Left renal cortex interstitium (tissue), 4 donors: ENCODE results near the gene SLC22A4. TPM values are rescaled to one million over a fixed set of nuclear protein-coding genes. Genes with fewer than 3 reads are reported as not detected.
A peak's percentile ranks its signal among the peaks of the same experiment; 100 is the strongest.

ENCODE experiments used
- DNase-seq, 4 donors: peaks; one replicate each; pipeline ENCODE4 v3.0.0-alpha.2; 2013; ENCODE audit warnings: low read depth in 4 of 4, low spot score in 2 of 4, missing footprints in 1 of 4
- polyA plus RNA-seq, 4 donors: library from polyadenylated mRNA; unstranded; fragments of 120-200 nt; gene quantifications; one replicate each; pipeline ENCODE4 v1.2.1, GENCODE V29; 2013; ENCODE audit not compliant: insufficient read length in 4 of 4

SLC22A4 gene
- polyA plus RNA-seq, 4 donors: 4.6 to 9.2 (median 6.3) TPM

DNA sequence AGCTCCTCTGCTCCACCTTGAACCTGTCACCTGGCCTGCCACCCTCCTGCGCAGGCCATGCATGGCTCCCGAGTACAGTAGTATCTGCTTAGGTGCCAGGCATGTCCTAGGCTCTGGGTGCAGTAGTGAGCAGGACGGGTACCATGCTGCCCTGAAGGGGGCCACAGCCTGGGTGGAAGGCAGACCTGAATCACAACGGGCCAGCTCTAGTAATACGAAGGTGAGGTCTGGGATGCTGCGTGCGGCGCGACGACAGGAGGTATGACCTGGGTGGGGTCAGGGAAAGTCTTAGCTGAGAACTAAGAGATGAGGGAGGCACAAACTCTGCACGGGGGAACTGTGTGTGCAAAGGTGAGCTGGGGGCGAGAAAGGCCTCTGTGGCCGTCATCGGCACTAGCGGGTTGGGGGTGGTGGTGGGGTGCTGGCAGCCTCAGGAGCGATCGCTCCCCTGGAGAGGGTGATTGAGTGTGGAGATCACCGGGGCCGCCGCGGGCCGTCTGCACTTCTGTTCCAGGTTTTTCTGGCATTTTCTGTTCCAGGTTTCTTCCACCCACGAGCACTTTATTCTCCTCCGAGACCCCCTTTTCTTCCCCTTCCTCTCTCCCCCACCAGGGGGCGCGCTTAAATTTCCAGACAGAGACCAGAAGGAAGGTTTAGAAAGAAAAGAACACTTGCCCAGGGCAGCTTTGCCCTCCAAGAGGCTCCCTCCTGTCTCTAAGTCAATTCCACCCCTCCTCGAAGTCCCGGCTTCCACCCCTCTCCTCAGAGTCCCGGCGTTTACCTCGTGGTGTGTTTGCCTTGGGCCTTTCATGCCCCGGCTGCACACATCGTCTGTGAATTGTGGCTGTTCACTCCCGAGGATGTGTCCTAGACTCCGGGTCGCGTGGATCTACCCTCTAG lies 21.6 kb upstream of the SLC22A4 start:
- DNase-seq: no peak

DNA sequence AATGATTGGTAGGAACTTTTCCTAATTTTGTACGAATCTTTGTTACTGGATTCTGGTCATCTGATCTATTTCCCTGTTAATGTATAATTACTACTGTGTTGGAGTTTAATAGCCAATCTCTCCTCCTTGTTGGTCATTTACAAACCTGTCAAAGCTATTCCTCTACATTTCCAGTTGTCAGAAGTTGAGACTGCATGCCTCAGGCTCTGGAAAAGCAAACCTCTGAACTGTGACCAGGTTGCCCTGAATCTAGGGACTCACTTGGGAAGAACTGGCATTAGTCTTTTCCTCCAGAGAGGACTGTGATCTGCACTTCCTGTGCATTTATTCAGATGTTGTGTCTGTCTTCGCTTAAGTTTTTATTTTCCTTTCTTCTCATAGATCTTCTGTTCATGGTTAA lies 20.6 kb upstream of the SLC22A4 start:
- no peak for DNase-seq

DNA sequence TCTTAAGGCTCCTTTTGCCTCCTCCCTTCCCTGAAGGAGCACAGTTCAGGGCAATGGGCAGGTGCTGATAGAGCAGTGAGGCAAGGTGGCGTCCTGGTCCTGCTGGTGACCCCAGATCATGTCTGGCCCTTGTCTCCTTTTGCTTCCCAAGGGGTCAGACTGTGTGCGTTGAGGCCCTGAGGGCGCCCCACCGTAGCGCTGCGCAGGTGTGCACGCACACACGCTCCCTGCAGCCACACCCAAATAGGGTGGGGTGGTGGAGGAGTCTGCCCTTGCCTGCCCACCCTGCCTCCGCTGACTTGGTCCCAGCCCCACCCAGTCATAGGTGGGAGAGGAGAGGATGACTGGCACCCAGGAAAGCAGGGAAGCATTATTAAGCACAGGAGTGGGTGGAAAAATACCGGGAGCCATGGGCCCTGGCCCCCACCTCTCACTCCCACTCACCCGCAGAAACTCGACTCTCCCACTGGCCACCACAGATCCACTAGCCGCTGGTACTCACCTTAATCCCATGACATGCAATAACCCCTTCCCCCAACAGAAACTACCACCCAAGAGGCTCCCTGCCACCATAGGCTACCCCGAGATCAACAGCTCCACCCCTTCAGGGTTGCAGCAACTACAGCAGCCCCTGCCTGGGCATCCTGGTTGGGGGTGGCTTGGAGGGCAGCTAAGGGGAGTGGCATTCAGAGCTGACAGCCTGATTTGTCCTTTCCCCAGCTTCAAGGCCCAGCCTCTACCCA lies 20.0 kb upstream of the SLC22A4 start:
- no peak for DNase-seq

DNA sequence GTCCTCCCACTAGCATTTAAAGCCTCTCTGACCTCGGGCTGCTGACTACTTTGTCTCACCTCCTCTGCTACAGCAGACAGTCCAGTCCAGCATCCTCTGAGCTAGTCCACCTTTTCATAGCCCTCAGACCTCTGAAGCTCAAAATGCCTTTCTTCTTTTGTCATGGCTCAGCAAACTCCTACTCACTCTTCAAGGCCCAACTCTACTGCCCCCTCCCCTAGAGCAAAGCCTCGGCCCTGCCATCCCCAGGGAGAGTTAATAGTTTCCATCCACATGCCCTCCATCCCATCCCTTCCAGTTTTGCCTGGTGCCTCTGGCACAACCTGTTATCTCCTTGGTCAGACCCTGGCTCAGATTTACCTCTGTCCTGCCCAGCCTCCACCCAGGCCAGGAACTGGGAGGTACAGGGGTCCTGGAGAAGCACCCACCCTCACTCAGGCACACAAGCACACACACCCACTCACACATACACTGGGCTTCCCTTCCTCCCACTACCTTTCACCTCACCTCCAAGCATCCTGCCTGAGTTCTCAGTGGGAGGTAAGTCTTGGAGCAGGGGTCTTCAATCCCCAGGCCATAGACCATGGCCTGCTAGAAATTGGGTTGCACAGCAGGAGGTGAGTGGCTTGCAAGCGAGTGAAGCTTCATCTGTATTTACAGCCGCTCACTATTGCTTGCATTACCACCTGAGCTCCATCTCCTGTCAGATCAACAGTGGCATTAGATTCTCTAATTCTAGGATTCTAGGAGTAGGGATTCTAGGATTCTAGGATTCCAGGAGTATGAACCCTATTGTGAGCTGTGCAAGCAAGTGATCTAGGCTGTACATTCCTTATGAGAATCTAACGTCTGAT lies 18.6 kb upstream of the SLC22A4 start:
- no peak for DNase-seq

DNA sequence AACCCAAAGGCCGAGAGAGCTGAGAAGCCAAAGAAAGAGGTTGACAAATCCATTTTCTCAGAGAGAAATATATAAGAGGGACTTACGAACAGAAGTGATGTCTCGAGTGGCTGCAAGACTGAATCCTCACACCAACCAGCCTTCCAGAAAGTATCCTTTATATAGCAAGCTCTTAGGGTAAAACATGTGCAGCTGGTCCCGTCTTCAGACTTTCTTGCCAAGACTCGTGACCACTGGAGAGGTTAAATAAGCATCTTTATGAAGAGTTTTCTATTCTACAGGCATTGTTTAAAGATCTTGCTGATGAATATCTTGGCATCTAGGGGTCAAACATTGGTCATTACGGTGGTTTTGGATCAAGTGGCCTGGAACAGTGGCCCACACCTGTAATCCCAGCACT lies 16.9 kb upstream of the SLC22A4 start:
- DNase-seq: no peak

DNA sequence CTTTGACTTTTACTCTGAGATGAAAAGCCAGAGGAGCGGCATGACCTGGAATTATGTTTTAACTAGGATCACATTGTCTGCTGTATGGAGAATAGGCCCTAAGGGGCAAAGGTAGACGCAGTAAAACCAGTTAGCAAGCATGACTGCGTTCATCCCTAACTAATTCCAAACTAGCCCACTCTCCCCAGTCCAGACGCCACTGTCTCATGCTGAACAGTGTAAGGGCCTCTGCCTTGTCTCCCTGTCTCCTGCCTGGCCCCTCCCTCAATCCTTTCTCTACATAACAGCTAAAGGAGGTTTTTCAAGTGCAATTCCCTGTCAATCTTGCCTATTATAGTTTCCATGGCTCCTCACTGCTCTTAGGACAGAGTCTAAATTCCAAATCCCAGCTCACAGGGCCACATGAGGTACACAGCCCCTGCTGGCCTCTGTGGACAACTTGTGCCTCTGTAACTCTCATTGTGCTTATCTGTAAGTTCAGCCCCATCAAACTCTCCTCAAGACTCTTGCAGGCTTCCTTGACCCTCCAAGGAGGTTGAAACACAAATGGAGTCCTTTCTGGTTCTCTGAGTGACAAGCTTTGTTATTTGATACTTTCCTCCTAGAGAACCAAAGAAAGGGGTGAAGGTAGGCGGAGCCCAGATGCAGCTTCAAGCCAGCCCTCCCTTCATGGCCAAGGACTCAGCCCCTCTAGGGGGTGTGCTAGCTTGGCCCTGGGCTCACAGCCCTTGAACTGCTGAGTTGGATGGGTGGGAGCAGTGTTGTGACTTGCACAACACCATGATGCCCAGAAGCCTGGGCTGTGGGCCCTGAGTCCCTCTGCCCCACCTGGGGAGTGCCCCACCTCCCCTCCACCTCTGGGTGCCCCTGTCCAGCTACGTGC lies 16.0 kb upstream of the SLC22A4 start:
- DNase-seq: no peak

DNA sequence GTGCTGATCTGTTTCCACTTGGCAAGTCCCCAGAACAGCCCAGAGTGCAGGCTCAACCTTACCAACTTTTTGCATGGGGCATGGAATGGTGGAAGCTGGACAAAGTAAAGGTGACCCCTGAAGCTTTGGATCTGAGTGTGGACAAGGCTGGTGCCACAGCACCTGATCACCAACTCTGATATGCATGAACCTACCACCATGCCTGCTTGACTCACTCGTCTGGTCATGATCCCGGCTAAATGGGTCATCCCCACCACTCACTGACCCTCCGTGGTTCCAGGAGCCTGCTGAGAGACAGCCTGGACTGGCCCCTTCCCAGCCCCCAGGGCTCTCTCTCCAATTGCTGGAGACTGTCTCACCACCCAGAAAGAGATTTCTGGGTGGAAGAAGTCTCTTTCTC lies 14.4 kb upstream of the SLC22A4 start:
- DNase-seq: no peak

DNA sequence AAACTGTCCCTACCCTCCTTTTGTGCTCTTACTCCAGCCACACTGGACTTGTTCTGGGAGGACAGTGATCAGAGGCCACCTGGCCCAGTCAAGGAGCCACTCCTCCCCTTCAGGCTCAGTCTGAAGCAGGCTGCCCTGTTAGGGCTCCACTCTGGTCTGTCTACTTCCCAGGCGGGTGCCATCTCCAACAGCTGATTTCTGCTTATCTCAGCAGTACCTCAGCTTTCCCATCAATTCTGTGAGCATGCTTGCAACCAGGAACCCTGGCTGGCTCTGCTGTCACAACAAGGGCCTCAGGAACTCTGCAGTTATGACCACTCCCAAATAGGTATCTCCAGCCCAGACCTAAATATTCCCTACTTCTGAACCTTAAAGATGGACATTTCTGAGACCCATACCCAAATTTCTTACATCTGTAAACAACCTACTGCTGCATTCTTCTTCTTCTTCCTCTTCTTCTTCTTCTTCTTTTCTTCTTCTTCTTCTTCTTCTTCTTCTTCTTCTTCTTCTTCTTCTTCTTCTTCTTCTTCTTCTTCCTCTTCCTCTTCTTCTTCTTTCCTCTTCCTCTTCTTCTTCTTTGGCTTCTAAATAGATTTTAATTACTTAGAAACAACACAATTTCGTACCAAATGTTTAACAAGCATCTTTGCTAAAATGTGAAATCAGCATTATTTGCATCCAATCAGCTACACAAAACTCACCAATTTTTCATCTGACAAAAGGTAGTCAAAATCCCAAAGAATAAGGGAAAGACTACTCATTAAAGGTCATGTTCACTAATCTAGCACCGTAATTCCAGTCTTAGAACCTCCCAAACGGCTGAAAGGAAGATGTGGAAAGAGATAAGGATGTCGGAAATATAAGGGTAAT lies 13.6 kb upstream of the SLC22A4 start:
- DNase-seq: no peak

DNA sequence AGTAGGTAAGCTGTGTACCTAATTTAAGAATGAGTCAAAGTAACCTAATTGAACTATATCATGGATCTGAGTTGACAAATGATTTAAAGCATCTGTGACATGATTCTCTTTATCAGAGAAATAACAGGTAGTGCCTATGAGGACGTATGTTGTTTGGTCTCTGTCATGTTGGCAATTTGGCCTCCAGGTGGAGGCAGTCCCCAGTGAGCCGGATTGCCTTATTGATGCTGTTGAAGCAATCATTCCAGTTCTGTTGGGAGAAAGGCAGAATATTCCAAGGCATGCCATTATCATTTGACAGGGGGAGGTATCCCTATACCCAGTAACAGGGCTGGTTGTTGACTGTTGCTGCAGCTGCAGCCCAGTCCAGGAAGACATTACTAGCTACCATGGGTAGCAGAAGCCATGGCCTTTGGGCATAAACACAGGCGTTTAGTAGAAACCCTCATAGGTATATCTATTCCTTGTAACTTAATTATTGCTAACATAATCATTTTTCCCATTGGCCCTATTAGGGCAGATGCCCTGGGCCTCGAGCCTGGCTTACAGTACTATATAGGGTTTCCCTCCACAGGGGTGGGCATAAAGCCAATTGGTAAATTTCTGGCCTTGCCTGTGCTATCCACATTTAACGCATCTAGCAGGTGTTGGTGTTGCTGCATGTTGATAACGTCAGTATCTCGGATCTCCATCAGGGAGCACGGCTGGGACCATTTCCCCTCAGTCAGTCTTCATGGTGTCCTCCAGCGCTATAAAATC lies 12.2 kb upstream of the SLC22A4 start:
- DNase-seq: no peak

DNA sequence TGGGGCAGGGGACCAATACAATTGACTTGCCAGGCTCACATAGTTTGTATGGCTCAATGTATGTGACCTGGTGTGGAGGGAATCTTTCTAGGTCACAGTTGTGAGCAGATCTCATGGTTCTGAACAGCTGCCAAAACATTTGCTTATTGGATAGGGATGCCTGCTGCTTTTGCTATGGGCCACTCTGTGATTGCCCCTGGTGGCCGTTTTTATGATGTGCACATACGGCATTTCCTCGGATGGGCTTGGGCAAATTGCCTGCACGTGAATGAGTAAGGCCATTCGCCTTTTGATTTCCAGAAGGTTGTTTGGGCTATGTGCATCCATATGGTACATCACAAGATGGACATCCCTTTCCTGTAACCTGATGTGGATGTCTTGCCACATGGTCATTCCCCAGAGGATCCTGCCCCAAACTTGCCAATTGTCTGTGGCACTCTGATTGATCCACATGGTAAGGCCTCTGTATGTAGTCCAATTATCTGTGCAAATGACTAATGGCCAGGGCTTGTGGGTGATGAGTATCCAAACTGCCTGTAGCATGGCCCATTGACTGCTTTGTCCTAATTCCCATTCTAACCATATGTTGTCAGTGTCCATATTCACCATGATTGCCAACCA lies 10.7 kb upstream of the SLC22A4 start:
- no peak for DNase-seq

DNA sequence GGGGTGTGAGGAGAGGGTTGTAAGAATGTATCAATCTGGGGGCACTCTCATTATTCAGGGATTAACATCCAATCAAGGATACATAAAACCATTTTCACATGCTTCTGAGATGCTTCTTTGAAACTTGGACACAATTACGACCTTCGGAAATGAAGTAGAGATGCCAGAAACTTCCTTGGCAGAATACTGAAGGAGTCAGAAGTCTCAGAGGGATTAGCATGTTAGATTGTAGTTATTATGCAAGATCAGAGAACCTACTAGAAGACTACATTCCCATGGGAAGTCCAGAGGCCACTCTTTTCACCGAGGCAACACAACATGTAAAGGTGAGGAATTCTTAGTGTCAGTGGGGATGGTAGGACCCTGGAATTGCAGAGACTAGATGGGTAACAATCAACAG lies 5.1 kb upstream of the SLC22A4 start:
- no peak for DNase-seq

DNA sequence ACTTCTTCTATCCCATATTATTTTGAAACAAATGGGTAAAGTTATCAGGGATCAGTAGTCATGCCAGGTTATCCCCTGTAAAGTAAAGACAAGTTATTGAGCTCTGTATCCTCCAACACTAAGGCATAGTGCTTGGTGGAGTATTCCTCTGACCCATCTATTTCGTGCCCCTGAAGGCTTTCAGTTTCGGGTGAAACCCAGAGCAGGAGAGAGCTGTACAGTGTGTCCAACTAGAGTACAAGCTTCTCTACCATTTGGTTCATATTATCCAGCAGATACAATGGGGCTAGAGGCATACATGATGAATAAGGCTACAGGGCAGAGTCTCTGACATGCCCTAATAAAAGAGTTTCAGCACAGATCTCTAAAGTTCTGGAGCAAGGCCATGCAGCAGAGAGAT lies 3.2 kb upstream of the SLC22A4 start:
- no peak for DNase-seq

DNA sequence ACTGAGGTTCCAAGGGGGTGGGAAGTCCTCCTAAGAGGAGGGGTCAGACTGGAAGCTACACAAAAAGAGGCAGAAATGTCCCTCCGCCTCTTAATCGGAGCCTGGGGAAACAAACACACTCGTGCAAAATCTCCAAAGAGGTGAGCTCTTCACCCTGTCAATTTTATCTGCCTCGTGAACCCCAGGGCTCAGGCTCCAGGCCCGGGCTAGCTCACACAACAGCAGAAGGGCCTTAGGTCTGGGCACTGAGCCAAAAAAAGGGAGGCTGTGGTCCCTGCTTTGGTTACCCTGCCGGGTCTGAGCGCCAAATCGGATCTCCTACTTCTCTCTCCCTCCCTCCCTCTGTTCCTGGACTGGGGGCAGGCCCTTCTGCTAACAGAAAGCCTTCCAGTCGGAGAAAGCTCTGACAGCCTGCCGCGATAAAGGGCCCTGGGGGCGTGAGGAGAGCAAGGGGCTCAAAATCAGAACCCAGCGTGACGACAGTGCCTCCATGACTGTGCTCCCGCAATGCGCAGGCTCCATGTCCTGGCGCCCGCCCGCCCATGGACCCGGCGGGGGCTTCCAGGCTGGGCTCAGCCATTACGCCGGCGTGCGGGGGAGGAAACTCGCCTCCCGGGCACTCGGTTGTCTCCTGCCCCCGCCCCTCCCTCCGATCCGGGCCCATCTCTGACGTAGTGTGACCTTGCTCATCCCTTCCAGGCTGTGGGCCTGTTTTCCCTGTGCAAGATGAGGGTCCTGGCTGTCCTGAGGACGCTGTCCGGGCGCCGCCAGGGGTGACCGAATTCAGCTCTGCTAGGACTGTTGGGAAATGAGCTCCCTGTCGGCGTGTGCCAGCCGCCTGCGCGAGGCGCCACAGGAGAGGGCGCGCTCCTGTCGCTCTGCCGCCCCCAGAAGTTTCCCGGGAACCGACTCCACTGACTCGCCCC lies 865 bp upstream of the SLC22A4 start:
- DNase-seq: peak; percentile 81 to 87 (median 84)

DNA sequence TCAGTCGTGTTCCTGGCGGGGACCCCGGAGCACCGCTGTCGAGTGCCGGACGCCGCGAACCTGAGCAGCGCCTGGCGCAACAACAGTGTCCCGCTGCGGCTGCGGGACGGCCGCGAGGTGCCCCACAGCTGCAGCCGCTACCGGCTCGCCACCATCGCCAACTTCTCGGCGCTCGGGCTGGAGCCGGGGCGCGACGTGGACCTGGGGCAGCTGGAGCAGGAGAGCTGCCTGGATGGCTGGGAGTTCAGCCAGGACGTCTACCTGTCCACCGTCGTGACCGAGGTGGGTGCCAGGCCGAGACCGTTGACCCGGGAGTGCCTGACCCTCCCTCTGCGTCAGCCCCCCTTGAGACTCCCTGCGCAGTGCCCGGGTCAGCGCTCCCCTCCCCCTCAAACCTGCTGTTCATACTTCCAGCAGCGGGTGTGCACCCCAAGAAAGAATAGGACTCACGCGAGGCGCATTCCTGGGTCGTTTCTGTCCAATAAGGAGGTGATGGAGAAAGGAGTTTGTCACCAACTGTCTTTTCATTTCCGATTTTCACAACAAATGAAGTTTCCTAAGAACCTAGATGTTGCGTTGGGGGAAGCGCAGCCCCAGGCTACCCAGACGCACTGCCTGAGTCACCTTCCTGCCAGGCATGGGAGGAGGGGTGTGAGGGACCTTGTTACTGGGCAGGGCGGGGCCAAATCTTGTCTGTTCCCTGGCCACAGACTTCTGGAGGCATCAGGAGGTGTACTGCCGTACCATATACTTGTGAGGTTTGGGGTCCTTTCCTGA lies 722 bp downstream of the SLC22A4 start:
- DNase-seq: no peak

DNA sequence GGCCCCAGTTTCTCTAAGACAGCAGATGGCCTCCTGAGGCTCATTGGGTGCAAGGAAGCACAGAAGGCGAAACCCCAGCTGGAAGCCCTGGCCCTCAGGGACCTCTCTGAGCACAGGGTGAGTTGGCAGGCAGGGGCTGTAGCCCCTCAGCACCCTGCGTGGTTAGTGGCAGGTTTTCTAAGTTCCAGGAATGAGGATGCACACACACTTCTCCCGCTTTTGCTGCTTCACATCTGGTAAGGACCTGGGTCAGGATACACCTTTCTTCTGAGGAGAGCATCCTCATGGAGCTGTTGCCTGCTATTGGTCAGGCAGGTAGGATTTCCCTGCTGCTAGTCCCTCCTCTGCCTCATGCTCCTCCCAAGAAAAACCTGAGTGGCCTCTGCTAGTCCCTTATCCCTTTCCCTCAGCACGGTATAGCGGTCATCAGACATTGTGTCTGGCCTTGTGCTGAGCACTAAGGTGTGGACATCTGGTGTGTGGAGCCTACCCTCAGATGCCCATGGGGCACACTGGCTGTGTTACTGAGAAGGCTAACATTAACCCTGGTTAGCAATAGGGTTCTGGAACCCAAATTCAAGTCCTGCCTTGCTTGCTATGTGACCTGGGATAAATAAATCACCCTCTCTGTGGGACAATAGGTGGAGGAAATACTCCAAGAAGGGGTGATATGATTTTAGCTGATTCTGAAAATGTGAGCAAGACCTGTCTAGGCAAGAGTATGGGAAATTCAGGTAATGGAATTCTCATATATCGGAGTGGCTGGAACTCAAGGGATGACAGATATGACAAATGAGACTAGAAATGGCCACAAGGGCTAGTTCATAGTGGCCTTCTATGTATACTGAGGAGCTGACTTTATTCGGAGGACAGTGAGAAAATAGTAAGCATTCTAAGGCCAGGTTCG lies 1.6 kb downstream of the SLC22A4 start:
- DNase-seq: no peak
